ENCODE results near the gene CCDC188. TPM values are rescaled to one million over a fixed set of nuclear protein-coding genes. Genes with fewer than 3 reads are reported as not detected.

Gene CCDC188
- total RNA-seq, 2 donors from 2014 or later: 0.32 to 0.77 TPM

DNA sequence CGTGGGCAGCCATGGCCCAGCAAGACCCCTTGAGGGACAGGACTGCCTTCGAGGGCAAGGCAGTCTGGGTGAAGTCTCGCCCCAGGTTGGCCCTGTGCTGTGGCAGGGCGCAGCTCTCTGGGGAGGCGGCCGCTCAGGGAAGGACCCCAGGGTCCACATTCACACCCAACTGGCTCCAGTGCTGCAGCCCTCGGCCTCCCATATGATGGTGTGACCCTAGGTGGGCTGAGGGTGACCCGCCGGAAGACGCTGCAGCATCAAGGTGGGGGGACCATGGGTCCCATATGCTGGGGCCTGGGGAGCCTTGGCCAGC lies 28.0 kb upstream of the CCDC188 start:
- H3K27me3 Mint-ChIP-seq: no peaks in the 10 kb centered on the region
- no peak overlapping the region for H3K4me3 Mint-ChIP-seq
- no peak for ATAC-seq (replicated peaks)
- no peaks in the 10 kb centered on the region for H3K4me1 Mint-ChIP-seq
- H3K9me3 Mint-ChIP-seq: no peaks in the 10 kb centered on the region
- no peak overlapping the region for H3K27ac Mint-ChIP-seq
- H3K36me3 Mint-ChIP-seq (ENCODE audit: low read depth): no peaks in the 10 kb centered on the region

DNA sequence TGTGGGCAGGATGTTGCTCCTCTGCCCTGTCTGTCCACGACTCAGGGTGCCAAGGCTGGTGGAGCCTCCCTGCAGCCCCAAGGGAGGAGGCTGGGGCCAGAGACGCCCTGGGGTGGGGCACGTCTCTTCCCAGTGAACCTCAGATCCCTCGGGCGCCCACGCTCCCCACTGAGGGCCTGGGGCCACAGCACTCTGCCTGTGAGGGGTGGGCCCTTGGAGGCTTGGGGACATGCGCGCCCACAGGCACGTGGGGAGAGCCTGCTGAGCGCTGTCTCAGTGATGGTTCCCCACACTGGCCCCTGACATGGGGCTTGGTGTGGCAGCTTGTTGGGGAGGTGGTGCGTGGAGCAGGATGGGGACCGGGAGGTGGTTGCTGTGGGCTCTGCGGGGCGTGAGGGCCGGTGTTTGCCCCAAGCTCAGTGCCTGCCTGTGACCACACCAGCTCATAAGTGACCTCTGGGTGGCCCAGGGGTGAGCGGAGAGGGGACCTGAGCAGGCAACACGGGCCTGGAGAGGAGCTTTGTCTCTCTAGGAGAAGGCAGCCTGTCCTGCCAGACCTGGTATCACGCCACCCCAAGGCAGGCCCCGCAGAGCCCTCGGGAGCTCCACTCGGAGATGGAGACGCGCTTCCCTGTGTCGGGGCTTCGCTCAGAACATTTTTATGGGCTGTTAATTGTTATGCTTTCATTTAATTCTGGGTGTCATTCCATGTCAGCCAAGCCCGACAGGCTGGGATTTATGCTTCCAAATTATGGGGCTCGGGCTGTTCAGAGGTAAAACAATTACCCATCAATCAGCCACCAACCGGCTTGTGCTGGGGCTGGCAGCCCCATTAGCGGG lies 27.4 kb upstream of the CCDC188 start:
- Mint-ChIP-seq H3K27me3 (no peaks in the 10 kb centered on the region), H3K4me1 (no peaks in the 10 kb centered on the region), H3K4me3 (no peak overlapping the region), H3K36me3 (ENCODE audit: low read depth) (no peaks in the 10 kb centered on the region), H3K9me3 (no peaks in the 10 kb centered on the region), H3K27ac (no peak overlapping the region)
- ATAC-seq (replicated peaks): no peak

DNA sequence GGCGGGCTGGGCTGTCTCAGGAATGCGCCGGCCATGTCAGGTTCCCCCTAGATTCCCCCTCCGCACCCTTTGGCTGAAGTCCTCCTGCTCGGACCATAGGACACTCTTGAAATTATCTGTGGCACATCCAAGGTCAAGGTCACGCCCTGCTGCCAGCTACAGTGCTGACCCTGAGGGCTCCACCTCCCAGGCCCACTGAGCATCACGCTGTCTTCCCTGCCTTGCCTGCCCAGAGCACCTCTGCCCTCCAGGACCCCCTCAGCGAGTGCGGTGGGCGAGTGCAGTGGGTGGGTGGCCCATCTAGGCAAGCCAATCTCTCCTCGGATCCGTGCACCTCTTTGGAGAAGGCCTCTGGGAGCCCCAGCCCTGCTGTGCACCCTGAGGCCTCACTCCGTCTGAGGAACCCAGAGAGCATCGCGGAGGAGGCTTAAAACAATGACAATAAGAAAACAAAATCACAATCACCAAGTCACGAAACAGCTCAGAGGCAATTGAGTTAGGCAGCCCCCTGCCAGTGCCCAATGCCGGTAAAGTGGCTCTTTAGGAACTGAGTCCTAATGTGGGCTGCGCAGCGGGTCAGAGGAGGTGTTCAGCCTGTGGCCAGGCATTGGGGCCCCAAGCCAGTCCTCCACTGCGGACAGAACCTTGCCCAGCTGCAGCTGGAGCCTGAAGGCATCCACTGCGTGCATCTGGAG lies 26.5 kb upstream of the CCDC188 start:
- H3K4me1 Mint-ChIP-seq: no peaks in the 10 kb centered on the region
- ATAC-seq (replicated peaks): no peak
- H3K9me3 Mint-ChIP-seq: no peaks in the 10 kb centered on the region
- H3K27ac Mint-ChIP-seq: no peak overlapping the region
- no peak overlapping the region for H3K4me3 Mint-ChIP-seq
- H3K36me3 Mint-ChIP-seq (ENCODE audit: low read depth): no peaks in the 10 kb centered on the region
- no peaks in the 10 kb centered on the region for H3K27me3 Mint-ChIP-seq

DNA sequence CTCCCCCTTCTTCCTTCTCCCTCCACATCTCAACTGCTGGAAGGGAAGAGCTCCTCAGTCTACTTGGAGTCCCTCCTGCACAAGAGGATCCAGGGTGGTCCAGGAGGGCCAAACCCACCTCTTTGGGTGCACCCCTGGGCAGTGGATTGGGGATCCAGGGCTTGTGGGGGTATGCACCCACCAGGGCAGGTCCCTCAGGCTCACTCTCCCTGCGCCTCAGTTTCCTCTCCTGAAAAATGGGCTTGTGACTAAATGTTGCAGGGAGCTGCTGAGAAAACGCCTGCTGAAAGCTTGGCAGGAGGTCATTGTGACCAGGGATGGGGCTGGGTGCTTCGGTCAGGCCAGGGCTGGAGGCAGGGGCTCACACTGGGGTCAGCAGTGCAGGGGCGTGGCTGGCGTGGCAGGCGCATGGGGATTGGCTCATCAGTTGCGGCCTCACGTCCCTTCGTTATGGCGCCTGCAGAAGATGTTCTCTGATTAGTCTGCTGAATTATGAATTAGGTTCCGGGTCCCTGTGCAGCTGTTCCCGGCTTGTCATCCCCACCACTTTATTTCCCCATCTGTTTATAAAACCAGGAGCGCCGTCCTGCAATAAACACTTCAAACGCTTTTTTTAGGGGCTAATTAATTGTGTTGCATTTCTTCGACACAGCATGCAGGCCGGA lies 25.7 kb upstream of the CCDC188 start:
- Mint-ChIP-seq H3K4me1 (no peaks in the 10 kb centered on the region), H3K36me3 (ENCODE audit: low read depth) (no peaks in the 10 kb centered on the region), H3K9me3 (no peaks in the 10 kb centered on the region), H3K27ac (no peak overlapping the region), H3K4me3 (no peak overlapping the region), H3K27me3 (no peaks in the 10 kb centered on the region)
- ATAC-seq (replicated peaks): no peak

DNA sequence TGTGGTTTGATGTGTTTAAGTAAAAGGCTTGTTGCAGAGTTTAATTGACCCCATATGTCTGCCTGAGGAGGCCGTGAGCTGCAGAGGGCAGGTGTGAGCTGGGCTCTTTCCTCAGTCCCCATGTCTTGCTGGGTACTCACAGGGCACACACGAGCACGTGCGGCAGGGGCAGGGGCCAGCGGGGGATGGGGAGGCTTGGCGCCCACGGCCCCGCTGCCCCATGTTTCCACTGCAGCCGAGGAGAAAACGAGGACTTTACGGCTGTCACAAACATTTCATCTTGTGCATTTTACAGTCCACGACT lies 24.7 kb upstream of the CCDC188 start:
- Mint-ChIP-seq H3K4me1 (no peaks in the 10 kb centered on the region), H3K27ac (no peak overlapping the region), H3K36me3 (ENCODE audit: low read depth) (no peaks in the 10 kb centered on the region), H3K4me3 (no peak overlapping the region), H3K27me3 (no peaks in the 10 kb centered on the region), H3K9me3 (no peaks in the 10 kb centered on the region)
- ATAC-seq (replicated peaks): no peak

DNA sequence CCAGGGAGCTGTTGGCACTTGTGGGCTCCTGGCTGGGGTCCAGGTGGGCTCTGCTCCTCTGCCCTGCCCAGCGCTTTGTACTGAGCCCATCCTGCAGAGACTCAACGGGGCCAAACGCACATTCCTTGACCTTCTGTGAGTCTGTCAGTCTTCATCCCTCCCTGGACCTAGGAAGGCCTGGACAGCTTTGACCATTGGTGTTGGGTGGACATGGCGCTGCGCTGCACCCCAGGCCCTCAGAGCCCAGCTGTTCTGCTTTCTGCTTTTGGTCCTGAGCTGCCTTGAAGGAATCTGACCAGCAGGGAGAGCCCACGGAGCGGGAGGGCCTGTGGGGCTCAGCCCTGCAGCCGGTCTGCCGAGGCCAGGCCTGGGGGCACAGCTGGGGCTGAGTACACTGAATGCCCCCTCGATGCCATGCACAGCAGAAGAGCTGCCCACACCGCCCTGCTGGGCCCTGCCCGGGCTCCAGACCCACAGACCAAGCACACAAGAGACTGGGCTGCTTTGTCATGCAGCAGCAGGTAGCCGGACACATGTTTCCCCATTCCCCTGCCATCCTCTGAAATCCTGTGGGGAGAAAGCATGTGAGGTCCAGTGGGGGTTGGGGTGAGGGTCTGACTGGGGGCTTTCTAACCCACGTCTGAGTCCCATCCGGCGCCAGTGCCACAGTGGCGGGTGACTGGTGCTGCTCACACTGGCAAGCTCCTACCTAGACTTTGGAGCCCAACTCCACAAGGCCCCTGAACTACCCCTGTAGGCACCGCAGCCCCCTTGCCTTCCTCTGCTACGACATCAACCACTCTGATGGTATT lies 24.1 kb upstream of the CCDC188 start:
- H3K27ac Mint-ChIP-seq: no peak overlapping the region
- no peaks in the 10 kb centered on the region for H3K9me3 Mint-ChIP-seq
- H3K27me3 Mint-ChIP-seq: no peaks in the 10 kb centered on the region
- no peak overlapping the region for H3K4me3 Mint-ChIP-seq
- H3K36me3 Mint-ChIP-seq (ENCODE audit: low read depth): no peaks in the 10 kb centered on the region
- no peaks in the 10 kb centered on the region for H3K4me1 Mint-ChIP-seq
- ATAC-seq (replicated peaks): no peak

DNA sequence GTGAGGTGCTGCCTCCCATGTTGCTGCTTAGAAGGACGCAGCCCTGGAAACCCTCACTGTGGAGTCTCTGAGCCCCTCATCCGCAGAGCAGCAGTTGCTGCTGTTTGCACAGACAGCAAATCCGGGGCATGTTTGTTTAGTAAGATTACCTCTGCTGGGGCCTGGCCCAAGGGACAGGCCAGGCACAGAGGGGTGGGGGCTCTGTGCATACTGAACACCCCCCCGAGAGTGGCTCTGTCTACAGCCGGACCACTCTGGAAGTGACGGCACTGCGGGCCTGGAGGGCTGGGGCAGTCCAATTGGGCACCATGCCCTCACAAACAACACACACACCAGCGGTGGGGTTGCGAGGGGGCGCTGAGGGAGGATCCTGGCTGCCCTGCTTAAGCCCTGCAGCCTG lies 22.9 kb upstream of the CCDC188 start:
- no peak overlapping the region for H3K4me3 Mint-ChIP-seq
- H3K27me3 Mint-ChIP-seq: no peaks in the 10 kb centered on the region
- no peaks in the 10 kb centered on the region for H3K36me3 Mint-ChIP-seq (ENCODE audit: low read depth)
- H3K4me1 Mint-ChIP-seq: no peaks in the 10 kb centered on the region
- H3K9me3 Mint-ChIP-seq: no peaks in the 10 kb centered on the region
- no peak for ATAC-seq (replicated peaks)
- H3K27ac Mint-ChIP-seq: no peak overlapping the region

DNA sequence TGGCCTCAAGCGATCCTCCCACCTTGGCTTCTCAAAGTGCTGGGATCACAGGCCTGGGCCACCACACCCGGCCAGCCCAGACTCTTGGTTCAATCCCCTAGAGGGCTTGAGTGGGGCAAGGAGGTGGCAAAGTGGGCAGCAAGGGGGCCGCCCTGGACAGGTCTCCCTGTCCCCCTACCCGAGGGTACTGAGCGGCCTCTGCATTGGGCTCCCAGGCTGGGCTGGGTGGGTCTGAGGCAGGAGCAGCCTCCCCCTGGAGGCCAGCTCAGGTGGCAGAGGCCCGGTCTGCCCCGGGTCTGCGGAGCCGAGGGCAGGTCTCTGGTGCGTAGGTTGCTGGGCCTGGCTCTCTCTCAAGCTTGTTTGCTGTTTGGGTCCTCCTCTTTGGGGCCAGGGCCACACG lies 22.4 kb upstream of the CCDC188 start:
- Mint-ChIP-seq H3K4me1 (no peaks in the 10 kb centered on the region), H3K9me3 (no peaks in the 10 kb centered on the region), H3K36me3 (ENCODE audit: low read depth) (no peaks in the 10 kb centered on the region), H3K27ac (no peak overlapping the region), H3K4me3 (no peak overlapping the region), H3K27me3 (no peaks in the 10 kb centered on the region)
- ATAC-seq (replicated peaks): no peak

DNA sequence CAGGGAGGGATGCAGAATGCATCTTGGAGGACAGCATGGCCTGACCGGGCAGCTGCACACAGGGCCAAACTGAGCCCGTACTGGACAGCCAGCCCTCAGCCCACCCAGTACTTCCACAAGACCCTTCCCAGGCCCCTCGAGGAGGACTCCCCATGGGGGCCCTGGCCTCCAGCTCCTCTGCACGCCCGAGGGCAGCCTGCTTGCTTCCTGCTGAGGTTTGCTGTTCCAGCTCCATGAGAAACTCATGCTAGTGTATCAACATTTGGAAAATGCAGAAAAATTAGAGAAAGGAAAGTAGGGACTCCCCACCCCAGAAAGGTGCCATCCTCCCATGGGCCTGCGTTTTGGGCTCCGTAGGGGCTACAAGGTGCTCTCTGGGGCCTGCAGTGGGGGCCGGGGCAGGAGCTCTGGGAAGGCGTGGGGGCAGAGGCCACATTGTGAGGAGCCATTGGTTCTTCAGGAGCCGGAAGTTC lies 21.3 kb upstream of the CCDC188 start:
- Mint-ChIP-seq H3K4me3 (no peak overlapping the region), H3K27ac (no peak overlapping the region), H3K4me1 (no peaks in the 10 kb centered on the region), H3K36me3 (ENCODE audit: low read depth) (no peaks in the 10 kb centered on the region), H3K27me3 (no peaks in the 10 kb centered on the region), H3K9me3 (no peaks in the 10 kb centered on the region)
- no peak for ATAC-seq (replicated peaks)

DNA sequence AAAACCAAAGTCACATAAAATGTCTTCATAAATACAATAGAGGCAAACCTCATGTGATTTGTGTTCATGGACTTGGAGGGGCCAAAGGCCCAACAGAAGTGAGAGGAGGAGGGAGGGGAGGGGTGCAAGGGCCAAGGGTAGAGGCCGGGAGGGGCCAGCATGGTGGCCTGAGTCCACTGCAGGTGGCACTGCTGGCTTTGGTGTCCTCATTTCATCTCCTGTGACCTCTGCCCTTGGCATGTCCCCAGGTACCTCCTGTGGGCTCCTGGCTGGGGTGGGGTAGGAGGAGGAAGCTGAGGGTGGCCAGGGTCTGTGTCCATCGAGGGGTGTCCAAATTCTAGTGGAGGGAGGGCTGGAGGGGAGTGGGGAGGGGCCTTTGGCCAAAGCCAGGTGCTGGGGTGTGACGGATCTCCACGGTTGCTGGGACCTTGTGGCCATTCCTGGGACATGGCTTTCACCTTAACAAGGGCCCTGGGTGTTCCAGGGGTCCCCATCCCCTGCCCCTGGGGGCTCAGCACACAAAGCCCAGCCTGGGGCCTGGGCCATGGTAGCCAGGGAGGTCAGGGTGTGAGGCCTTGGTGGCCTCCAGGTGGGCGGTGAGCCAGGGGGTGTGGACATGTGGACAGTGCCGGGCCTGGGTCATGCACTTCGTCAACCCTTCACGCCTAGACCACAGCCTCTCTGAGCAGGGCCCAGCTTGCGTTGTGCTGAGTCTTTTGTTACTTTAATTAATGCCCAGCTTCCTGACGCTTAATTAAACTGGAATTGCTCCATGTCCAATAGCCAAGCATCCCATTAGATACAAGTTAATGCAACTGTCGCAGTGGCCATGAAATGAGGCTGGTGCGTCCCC lies 20.7 kb upstream of the CCDC188 start:
- ATAC-seq (replicated peaks): no peak
- no peaks in the 10 kb centered on the region for H3K4me1 Mint-ChIP-seq
- no peak overlapping the region for H3K27ac Mint-ChIP-seq
- no peaks in the 10 kb centered on the region for H3K9me3 Mint-ChIP-seq
- no peaks in the 10 kb centered on the region for H3K36me3 Mint-ChIP-seq (ENCODE audit: low read depth)
- no peaks in the 10 kb centered on the region for H3K27me3 Mint-ChIP-seq
- no peak overlapping the region for H3K4me3 Mint-ChIP-seq

DNA sequence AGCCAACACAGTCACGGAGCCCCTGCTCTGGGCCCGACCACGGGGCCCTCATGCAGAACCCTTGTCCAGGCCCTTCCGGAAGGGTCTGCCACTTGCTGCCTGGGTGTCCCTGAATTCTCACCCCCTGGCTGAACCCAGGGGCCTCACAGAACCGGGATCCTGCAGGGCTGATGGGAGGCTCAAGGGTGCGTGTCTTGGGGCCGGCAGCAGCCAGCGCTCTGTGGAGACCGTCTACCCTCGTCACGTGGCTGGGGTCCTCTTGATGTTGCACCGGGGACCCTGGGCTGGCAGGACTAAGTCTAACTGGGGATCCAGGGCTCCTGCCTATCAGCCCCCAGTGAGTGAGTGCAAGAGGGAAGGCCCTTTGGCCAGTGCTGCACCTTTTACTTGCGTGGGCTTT lies 19.3 kb upstream of the CCDC188 start:
- ATAC-seq (replicated peaks): no peak
- Mint-ChIP-seq H3K36me3 (ENCODE audit: low read depth) (no peaks in the 10 kb centered on the region), H3K27ac (no peak overlapping the region), H3K27me3 (no peaks in the 10 kb centered on the region), H3K4me1 (no peaks in the 10 kb centered on the region), H3K4me3 (no peak overlapping the region), H3K9me3 (no peaks in the 10 kb centered on the region)

DNA sequence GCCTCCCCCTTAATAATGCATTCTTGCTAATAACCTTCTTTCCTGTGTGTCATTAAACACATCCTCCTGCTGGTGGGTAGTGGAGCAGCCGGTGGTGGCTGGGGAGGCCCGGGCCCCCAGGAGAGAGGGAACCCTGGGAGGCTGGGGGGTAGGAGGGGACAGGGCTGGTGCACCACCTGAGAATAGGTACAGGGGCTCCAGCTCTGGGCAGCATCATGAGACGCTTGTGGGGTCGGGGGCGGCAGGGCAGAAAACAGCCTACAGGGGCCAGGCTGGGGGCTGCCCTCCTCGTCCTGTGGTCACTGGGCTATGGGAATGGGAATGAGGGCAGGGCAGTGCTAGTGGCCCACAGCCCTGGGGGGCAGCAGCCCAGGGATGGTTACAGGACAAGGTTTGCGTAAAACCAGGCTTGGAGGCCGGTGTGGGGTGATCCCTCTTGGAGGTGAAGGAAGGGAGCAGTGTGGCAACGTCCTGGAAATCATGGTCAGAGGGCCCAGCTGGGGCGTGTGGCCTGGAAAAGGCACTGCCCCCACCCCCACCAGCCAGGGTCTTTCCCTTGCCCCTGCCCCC lies 18.5 kb upstream of the CCDC188 start:
- Mint-ChIP-seq H3K4me3 (no peak overlapping the region), H3K4me1 (no peaks in the 10 kb centered on the region), H3K27ac (no peak overlapping the region), H3K36me3 (ENCODE audit: low read depth) (no peaks in the 10 kb centered on the region), H3K27me3 (no peaks in the 10 kb centered on the region), H3K9me3 (no peaks in the 10 kb centered on the region)
- ATAC-seq (replicated peaks): no peak

DNA sequence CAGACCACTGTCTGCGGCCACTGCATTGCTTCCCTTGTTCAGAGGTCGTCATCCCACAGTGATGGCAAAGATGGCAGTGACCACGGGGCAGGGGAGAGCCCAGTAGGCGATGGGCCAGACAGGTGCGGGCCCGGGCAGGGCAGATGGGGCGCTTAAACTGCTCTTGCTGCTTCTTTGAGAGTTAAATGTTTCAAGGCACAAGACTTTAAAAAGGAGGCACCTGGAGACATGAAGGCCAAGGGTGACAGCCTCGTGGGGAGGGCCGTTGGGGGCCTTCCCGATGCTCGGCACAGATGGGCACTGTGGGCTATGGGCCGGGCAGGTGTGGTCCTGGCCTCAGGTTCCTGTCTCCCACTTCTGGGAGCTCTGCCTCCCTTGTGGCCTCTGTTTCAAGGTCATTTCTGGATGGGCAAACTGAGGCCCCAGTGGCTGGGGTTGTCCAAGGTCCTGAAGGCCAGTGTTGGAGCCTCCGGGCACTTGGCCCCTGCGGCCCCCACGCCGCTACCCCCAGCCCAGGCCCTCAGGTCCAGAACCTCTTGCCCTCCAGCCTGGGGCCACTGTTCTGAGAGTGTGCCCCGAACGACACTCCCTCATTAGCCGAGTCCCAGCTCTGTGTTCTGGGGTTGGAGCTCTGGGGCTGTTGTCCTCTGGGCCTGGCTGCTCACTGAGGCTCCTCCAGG lies 16.9 kb upstream of the CCDC188 start:
- Mint-ChIP-seq H3K4me1 (no peaks in the 10 kb centered on the region), H3K27ac (no peak overlapping the region), H3K36me3 (ENCODE audit: low read depth) (no peaks in the 10 kb centered on the region), H3K9me3 (no peaks in the 10 kb centered on the region), H3K27me3 (no peaks in the 10 kb centered on the region), H3K4me3 (no peak overlapping the region)
- no peak for ATAC-seq (replicated peaks)

Data from activated T-helper 17 cell treated with anti-CD3 and anti-CD28 coated beads, Interleukin-2, amount 50 U/mL, for 72 hours (primary cell).